ENCODE measurements around the gene C11orf71. TPM values are rescaled to one million over a fixed set of nuclear protein-coding genes. Genes with fewer than 3 reads are reported as not detected.
A peak's percentile ranks its signal among the peaks of the same experiment; 100 is the strongest.

C11orf71 gene
- total RNA-seq (ENCODE audit: unreplicated experiment): 10.6 TPM
- long read RNA-seq, transcript C11orf71-202 (1 exons, 1,980 nt): major isoform, 7 of 7 reads
- long read RNA-seq, partial matches to known transcripts: 0 of 7 reads
- long read RNA-seq, other reads (novel, unspliced or antisense): 0 of 7 reads

DNA sequence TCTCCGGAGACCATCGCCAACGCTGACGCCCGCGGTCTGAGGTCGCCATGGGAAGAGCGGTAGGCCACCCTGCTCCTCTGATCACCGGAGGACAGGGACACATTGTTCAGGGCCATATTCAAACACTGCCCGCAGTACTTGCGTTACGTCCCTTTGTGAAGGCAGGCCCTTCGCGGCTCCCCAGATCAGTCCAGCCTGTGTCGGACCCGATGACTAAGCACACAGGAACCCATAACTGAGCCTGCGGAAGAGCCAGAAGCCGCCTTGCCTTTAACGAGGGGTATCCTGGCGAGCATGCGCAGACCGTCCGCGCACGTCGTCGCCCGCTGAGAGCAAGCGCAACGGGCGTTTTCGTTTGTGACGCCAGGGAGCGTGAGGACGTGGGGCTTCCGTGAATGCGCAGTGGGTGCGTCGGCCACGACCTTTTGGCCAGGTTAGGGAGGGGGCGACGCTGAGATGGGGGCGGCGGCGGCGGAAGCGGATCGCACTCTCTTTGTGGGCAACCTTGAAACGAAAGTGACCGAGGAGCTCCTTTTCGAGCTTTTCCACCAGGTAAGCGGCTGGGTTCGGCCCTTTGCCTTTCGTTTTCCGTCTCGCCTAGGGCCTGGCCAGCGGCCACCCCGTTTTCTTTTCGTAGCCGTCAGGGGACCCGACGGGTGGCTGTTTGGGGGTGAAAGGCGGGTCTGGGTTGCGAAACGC is at the start of gene C11orf71, which contains the start of gene RBM7:
Gene C11orf71 (minus strand): TSS at position 296 of the 699 bp plus-strand sequence. CDS start 180 bp downstream, at position 116.
Gene RBM7 (plus strand): TSS at position 451 of the 699 bp plus-strand sequence. CDS start 6 bp downstream, at position 457.
- peak within 1 kb of the TSS; percentile 99 for H3K27ac Mint-ChIP-seq (ENCODE audit: unreplicated experiment)
- peaks cover 12% of the 10 kb centered on the region for H3K27me3 Mint-ChIP-seq (ENCODE audit: unreplicated experiment)
- peak; percentile 98 for DNase-seq
- peaks cover 5% of the 10 kb centered on the region for H3K36me3 Mint-ChIP-seq (ENCODE audit: unreplicated experiment)
- H3K9me3 Mint-ChIP-seq (ENCODE audit: unreplicated experiment): peaks cover 4% of the 10 kb centered on the region
- TF ChIP-seq, protein P1, sequence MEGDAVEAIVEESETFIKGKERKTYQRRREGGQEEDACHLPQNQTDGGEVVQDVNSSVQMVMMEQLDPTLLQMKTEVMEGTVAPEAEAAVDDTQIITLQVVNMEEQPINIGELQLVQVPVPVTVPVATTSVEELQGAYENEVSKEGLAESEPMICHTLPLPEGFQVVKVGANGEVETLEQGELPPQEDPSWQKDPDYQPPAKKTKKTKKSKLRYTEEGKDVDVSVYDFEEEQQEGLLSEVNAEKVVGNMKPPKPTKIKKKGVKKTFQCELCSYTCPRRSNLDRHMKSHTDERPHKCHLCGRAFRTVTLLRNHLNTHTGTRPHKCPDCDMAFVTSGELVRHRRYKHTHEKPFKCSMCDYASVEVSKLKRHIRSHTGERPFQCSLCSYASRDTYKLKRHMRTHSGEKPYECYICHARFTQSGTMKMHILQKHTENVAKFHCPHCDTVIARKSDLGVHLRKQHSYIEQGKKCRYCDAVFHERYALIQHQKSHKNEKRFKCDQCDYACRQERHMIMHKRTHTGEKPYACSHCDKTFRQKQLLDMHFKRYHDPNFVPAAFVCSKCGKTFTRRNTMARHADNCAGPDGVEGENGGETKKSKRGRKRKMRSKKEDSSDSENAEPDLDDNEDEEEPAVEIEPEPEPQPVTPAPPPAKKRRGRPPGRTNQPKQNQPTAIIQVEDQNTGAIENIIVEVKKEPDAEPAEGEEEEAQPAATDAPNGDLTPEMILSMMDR (IDR thresholded peaks at IDR 0.05; ENCODE audit: partially characterized antibody, unreplicated experiment): no peak
- peak within 1 kb of the TSS; percentile 99 for H3K4me3 Mint-ChIP-seq (ENCODE audit: unreplicated experiment)
- peaks cover 9% of the 10 kb centered on the region for H3K4me1 Mint-ChIP-seq (ENCODE audit: low read depth, unreplicated experiment)

DNA sequence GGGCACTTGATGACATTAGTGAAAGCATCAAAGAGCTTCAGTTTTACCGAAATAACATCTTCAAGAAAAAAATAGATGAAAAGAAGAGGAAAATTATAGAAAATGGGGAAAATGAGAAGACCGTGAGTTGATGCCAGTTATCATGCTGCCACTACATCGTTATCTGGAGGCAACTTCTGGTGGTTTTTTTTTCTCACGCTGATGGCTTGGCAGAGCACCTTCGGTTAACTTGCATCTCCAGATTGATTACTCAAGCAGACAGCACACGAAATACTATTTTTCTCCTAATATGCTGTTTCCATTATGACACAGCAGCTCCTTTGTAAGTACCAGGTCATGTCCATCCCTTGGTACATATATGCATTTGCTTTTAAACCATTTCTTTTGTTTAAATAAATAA is 49.5 kb upstream of the C11orf71 start:
- Mint-ChIP-seq H3K4me3 (ENCODE audit: unreplicated experiment) (no peak overlapping the region), H3K4me1 (ENCODE audit: low read depth, unreplicated experiment) (no peaks in the 10 kb centered on the region), H3K27me3 (ENCODE audit: unreplicated experiment) (no peaks in the 10 kb centered on the region), H3K36me3 (ENCODE audit: unreplicated experiment) (no peaks in the 10 kb centered on the region), H3K9me3 (ENCODE audit: unreplicated experiment) (no peaks in the 10 kb centered on the region), H3K27ac (ENCODE audit: unreplicated experiment) (no peak overlapping the region)
- TF ChIP-seq, protein P1 (IDR thresholded peaks at IDR 0.05; ENCODE audit: partially characterized antibody, unreplicated experiment): no peak
- no peak for DNase-seq

- H3K27ac Mint-ChIP-seq (ENCODE audit: unreplicated experiment): no peak overlapping the region
- TF ChIP-seq, protein P1 (IDR thresholded peaks at IDR 0.05; ENCODE audit: partially characterized antibody, unreplicated experiment): no peak
- H3K36me3 Mint-ChIP-seq (ENCODE audit: unreplicated experiment): no peaks in the 10 kb centered on the region
- DNase-seq: no peak
- no peaks in the 10 kb centered on the region for H3K4me1 Mint-ChIP-seq (ENCODE audit: low read depth, unreplicated experiment)
- H3K27me3 Mint-ChIP-seq (ENCODE audit: unreplicated experiment): no peaks in the 10 kb centered on the region
- no peak overlapping the region for H3K4me3 Mint-ChIP-seq (ENCODE audit: unreplicated experiment)
- H3K9me3 Mint-ChIP-seq (ENCODE audit: unreplicated experiment): no peaks in the 10 kb centered on the region
These were observed 48.6 kb upstream of the C11orf71 start for GRCh38 chr11:114448749-114449482.

- TF ChIP-seq, protein P1 (IDR thresholded peaks at IDR 0.05; ENCODE audit: partially characterized antibody, unreplicated experiment): no peak
- no peak for DNase-seq
- H3K27me3 Mint-ChIP-seq (ENCODE audit: unreplicated experiment): no peaks in the 10 kb centered on the region
- H3K4me3 Mint-ChIP-seq (ENCODE audit: unreplicated experiment): no peak overlapping the region
- H3K9me3 Mint-ChIP-seq (ENCODE audit: unreplicated experiment): no peaks in the 10 kb centered on the region
- H3K36me3 Mint-ChIP-seq (ENCODE audit: unreplicated experiment): no peaks in the 10 kb centered on the region
- no peaks in the 10 kb centered on the region for H3K4me1 Mint-ChIP-seq (ENCODE audit: low read depth, unreplicated experiment)
- H3K27ac Mint-ChIP-seq (ENCODE audit: unreplicated experiment): no peak overlapping the region
These were observed 47.6 kb upstream of the C11orf71 start for GRCh38 chr11:114447892-114448291.
